Ishikawa (cell line): ENCODE data around the gene CACNA2D4.

Source experiments
- EP300 ChIP-seq: IDR thresholded peaks from 2 replicates; pipeline ENCODE4 v1.6.1; 2012; ENCODE audit warnings: borderline replicate concordance
- TCF12 ChIP-seq: IDR thresholded peaks from 2 replicates; pipeline ENCODE4 v1.6.1; 2012; ENCODE audit warnings: low read depth
- TF ChIP-seq, protein P1 (sequence below): IDR thresholded peaks from 2 replicates; pipeline ENCODE4 v1.6.1; 2012; ENCODE audit warnings: low read depth, mild to moderate bottlenecking

DNA sequence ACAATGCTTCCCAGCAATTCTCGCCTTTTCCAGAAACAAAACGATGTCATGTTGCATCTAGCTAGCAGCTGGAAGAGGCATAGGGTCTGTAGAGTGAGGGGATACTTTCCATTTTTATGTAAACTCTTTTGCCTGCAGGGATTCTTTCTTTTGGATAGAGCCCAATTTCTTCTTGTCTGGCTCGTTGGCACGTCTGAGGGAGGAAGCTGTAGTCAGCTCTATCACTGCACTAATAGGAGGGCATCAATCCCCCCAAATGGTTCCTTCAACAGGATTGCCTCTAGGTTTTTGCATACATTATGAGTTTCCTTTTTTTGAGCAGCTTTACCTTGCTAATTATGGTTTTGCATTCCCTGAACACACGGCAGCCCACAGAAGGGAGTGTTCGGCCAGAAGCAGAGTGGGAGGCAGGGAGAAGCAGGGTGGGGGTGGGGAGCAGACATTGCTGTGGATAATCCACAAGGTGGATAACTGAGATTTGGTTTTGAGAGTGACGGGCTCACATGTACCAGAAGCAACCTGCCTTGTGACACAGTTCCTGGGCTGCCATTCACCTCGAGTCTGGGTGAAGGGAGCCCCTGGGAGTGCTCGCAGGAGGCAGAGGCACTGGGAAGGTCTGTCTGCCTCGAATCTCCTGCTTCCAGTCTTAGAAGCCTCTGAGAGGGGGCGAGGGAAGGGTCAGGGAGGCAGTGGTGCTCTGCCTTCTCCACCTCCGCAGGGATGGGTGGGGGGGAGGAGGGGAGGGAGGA is 73.6 kb downstream of the CACNA2D4 start:
- TF ChIP-seq TCF12, result no peak
- TF ChIP-seq, protein P1, sequence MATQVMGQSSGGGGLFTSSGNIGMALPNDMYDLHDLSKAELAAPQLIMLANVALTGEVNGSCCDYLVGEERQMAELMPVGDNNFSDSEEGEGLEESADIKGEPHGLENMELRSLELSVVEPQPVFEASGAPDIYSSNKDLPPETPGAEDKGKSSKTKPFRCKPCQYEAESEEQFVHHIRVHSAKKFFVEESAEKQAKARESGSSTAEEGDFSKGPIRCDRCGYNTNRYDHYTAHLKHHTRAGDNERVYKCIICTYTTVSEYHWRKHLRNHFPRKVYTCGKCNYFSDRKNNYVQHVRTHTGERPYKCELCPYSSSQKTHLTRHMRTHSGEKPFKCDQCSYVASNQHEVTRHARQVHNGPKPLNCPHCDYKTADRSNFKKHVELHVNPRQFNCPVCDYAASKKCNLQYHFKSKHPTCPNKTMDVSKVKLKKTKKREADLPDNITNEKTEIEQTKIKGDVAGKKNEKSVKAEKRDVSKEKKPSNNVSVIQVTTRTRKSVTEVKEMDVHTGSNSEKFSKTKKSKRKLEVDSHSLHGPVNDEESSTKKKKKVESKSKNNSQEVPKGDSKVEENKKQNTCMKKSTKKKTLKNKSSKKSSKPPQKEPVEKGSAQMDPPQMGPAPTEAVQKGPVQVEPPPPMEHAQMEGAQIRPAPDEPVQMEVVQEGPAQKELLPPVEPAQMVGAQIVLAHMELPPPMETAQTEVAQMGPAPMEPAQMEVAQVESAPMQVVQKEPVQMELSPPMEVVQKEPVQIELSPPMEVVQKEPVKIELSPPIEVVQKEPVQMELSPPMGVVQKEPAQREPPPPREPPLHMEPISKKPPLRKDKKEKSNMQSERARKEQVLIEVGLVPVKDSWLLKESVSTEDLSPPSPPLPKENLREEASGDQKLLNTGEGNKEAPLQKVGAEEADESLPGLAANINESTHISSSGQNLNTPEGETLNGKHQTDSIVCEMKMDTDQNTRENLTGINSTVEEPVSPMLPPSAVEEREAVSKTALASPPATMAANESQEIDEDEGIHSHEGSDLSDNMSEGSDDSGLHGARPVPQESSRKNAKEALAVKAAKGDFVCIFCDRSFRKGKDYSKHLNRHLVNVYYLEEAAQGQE, result no peak
- no peak for TF ChIP-seq EP300
